HG03095 (cell line): Measurements from ENCODE around the gene MRPL27.
"Not testable (repeated sequence)": the region's sequence is repeated elsewhere in the genome, so short reads cannot be mapped to it uniquely, and the experiment has no call there.

Source experiments
- ATAC-seq: cut with Tn5 transposase; IDR thresholded peaks from one replicate; pipeline ENCODE4 v1.9.1; 2021; ENCODE audit warnings: moderate library complexity; ENCODE audit not compliant: unreplicated experiment

Gene MRPL27

DNA sequence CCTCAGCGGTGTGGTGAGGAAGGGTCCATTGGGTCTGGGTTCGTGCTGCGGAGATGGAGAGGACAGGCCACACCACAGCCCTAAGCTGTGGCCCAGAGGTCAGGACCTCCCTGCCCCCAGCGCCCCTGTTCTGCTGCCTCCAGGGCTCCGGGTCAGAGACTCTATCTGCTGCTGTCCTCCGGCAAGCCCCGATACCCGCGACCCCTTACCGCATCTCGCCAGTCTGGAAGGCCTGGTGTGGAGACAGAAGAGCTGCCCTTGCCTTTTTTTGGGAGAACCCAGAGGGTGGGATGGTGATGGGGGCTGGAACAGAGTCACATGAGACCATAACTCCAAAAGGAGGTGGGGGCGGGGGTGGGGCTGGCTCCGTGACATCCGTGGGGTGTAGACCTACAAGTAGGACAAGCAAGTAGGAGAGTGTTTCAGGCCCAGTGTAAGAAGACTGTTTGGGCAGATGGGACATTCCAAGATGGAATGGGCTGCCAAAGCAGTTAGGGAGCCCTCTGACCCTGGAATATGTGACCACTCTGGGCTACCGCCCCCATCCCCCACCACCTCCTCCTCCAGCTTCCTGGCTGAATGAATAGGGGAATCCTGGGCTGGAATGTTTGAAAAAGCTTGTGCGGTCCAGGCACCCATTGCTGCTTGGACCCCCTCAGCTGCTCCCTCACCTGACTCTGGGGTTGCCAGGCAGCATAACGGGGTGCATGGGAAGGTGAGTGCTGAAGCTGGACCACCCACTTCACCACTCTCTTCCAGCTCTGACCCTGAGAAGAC is 25.7 kb downstream of the MRPL27 start:
- no peak for ATAC-seq

GRCh38 chr17:50346313-50347116 is 26.5 kb downstream of the MRPL27 start:
- peak; percentile 37 for ATAC-seq

DNA sequence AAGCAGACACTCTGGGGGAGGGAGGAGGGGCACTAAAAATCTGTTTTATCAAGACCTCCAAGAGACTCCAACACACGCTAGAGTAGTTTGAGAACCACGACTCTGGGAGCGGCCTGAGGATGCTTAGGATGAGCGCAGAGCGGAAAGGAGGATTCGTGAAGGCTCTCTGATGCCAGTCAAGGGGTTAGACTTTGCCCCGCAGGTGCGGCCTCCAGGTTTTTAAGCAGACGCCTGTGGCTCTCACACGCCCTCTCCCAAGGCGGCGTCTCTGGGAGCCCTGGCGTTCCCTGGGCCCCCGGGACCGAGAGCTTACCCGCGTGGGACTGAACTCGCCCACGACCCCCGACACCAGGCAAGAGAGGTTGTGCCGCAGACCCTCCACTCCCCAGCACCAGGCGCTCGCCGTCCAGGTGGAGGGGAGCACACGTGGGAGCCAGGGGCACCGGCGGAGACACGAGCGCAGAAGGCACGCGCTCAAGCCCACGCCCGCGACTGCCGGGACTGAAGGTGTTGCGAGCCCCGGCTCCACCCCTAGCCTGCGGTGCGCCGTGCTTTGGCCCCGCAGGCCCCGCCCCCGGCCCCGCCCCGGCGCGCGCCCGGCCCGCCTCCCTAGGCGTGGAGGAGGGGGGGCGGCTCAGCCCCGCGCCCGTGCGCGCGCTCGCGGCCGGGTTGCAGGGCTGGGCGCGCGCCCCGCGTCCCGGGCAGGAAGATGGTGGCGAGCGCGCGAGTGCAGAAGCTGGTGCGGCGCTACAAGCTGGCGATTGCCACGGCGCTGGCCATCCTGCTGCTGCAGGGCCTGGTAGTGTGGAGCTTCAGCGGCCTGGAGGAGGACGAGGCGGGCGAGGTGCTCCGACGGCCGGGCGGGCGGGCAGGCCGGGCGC is 27.3 kb downstream of the MRPL27 start, which contains the start of gene XYLT2:
TSS of gene XYLT2 (plus strand) at position 695 of the 881 bp plus-strand sequence. CDS start at position 710, 15 bp downstream.
- peak; percentile 65 for ATAC-seq

DNA sequence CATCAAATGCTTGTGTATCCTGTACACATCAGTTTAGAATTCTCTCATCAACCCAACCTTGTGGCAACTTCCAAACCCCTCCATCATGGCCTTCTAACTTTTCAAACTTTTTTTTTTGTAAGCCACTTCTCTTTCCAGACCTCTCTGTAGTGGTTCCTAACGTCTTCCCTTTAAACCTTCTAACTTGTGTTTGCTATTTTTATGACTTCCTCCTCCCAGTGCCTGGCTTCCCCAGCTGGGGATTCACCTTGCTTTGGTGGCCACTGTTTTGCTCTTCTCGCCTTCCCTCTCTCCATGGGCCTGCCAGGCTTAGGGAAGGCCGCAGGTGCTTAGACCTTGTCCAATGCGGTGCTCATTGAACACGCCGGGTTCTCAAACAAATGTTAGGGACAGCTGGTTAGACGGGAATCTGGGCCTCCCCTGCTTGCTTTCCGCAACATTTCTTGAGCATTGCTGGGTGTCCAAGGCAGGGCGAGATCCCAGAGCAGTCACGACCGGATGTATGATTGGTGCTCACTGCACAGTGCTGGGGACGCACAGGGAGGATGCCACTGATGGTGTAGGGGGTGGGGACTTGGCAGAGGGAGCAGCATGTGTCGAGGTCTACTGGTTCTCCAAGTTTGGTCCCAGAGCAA is 28.1 kb downstream of the MRPL27 start:
- no peak for ATAC-seq

GRCh38 chr17:50339381-50339780 is 33.6 kb downstream of the MRPL27 start:
- ATAC-seq: no peak

DNA sequence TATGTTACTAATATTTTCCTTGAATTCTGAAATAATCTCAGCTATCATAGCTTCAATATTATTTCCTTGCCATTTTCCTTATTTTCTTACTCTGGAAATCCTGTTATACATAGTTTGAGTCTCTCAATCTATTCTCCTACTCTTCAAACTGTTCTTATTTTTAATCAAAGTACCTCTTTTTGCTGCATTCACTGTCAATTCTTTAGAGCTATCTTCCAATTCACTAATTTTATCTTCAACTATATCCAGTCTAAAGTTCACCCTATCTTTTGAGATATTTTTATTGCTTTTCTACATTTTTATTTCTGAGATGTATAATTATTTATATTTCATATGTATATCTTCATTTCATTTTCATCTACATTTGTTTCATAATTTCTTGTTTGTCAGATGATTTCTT is 34.3 kb downstream of the MRPL27 start:
- ATAC-seq: no peak

- ATAC-seq: no peak
Observed at GRCh38 chr17:50337956-50338355, 35.0 kb downstream of the MRPL27 start.

DNA sequence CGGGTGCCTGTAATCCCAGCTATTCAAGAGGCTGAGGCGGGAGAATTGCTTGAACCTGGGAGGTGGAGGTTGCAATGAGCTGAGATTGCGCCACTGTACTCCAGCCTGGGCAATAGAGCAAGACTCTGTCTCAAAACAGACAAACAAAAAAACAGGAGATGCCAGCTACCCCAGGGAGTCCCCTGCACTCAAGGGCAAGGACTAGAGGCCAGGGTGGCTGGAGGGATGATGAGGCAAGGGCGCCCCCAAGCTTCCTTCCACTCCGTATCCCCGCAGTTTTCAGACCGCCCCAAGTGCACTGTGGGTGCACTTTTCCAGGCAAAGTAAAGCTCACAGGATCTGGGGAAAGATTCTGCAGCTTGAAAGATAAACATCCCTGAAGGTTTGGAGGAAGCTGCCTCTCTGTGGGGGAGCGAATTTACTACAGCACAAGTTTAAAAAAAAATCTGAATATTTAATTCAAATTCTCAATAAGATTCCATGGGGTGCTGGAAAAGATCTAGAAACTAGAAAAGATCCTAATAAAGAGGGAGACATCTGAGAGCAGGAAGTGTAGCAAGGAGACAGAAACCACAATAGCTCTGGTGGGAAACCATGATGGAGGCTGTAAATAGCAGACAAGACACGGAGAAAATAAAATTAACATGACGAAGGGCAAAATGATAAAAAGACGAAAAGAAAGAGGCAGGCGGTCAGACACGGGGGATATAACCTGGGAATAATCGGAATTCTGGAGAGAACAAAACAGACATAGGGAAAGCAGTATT is 39.5 kb downstream of the MRPL27 start:
- ATAC-seq: not testable (repeated sequence)

DNA sequence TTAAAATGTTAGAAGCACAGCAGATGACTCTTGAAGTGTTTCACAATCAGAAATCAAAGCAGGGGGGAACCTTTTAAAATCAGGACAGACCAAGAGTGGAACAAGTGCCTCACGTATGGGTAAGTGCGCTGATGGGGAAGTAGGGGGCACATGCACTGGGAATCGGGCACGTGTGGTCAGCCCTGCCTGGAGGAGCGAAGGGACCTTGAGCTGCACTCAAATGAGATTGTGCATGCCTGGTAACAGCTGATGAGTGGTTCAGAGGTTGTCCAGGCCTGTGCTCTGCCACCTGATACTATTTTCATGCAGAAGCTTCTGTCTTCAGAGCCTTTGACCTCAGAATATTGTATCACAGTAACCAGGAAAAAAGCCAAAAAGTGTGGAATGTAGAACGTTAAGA is 40.8 kb downstream of the MRPL27 start:
- ATAC-seq: no peak

DNA sequence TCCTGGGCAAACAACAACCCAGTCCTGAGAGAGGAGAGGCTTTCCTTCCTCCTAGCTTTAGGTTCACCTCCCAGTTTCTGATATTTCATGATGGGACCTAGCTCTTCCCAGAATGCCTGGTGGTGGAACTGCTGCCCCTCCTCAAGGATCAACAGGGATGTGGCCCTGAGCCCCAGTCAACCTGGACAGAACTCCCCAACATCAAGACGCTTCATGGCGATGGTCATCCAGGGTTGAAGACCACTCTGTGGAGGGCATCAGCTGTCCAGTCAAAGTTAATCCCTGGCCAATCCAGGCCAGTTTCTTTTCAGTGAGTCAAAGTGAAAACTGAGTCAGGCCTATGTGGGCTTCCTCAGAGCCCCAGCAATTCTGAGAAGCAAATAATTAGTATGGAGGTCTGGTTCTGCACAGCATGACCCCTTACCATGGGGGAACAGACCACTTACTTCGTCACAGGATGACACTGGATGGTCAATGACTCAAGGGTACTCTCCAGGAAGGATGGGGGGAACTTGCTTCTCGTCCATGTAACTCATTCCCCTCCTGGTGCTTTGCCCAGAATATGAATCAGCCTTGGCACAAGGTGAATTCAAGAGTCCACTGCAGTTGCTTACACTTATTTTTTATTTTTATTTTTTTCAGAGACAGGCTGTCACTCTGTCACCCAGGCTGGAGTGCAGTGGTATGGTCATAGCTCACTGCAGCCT is 41.7 kb downstream of the MRPL27 start:
- no peak for ATAC-seq

- ATAC-seq: no peak
Observed at GRCh38 chr17:50330151-50330775, 42.7 kb downstream of the MRPL27 start.

GRCh38 chr17:50329716-50330115 is 43.3 kb downstream of the MRPL27 start:
- ATAC-seq: no peak

GRCh38 chr17:50328363-50329325 is 44.3 kb downstream of the MRPL27 start:
- no peak for ATAC-seq

DNA sequence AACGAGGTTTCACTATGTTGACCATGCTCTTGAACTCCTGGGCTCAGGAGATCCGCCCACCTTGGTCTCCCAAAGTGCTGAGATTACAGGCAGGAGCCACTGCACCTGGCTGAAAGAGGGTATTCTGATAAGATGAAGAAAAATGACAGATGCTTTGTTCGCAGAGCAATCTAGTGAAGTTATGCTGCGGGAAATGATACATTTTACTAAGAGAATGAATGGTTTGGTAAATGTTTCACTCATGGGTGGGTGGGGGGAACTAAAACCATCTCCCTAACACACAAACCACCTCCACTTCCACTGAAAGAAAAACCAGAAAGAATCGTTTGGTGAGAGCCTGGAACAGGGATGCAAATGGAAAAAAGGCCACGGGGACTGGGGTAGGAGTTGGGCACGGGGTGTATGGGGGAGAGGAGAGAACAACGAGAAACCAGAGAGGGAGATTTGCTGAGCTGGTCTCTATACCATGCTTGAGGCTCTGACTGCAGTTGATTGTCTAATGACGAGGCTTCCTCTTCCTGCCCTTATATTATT is 46.1 kb downstream of the MRPL27 start:
- no peak for ATAC-seq

DNA sequence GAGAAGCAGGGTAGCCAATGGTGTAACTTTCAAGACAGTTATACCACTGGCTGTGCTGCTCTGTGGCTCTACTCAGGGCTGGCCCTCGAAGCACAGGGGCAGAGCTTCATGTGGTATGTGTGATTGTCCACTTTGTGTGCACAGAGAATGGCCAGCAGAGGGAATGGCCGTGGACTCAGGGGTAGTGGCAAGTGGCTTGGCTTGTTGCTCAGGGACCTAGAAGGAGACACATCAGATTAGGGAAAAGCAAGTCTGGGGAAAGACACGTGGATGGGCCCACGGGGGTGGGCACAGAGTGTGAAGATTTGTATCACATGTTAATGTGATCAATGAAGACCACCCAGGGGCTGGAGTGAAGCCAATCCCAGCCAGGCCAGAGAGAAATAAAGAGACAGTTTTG is 47.1 kb downstream of the MRPL27 start:
- no peak for ATAC-seq

- ATAC-seq: no peak
Observed at GRCh38 chr17:50323060-50323459, 49.9 kb downstream of the MRPL27 start.

DNA sequence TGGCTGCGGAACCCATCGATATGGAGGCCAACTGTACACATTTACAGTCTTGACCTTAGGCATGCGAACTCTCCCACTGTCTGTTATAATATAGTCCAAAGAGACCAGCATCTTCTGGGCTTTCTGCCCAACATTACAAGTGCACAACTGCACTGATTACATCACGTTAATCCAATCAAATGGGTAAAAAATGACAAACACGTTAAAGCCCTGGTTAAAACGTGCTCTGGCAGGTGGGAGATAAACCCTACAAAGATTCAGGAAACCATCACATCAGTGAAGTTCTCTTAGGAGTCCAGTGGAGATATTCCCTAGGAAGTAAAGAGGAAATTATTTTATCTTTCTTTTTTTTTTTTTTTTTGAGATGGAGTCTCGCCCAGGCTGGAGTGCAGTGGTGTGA is 50.7 kb downstream of the MRPL27 start:
- no peak for ATAC-seq
